ENCODE results near the gene APPL1. TPM values are rescaled to one million over a fixed set of nuclear protein-coding genes. Genes with fewer than 3 reads are reported as not detected.

The APPL1 gene
- total and polyA plus RNA-seq, 2 of the 4 experiments (the other 2 are of a cell fraction), result 9.6 to 46.2 TPM

DNA sequence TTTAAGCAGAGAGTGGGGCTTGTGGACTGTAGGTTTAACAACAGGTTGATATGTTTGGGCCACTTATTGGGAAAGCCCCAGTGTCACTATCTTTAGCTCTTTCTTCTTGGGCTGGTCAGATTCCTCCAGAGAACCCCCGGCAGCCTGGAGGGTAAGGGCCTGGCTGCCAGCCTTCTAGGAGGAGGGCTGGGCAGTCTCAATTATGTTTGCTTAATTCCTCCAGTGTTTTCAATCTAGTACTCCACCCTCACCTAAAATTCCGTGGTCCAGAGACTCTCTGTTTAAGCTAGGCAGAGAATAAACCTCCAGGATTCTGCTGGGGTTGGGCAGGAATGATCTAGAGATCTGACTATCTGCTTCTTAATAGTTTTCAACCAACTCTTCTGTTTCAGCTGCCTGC, 59.7 kb downstream of the APPL1 start:
- Histone ChIP-seq H3K56ac (ENCODE audit: extremely low read depth, insufficient read depth, low read length) (no peak overlapping the region), H3K4ac (ENCODE audit: low read depth, low read length) (no peak overlapping the region), H3K4me3 (ENCODE audit: insufficient read depth, low read depth, low read length) (no peak overlapping the region), H2BK5ac (ENCODE audit: low read depth, low read length, poor library complexity, severe bottlenecking) (no peak overlapping the region), H3K79me1 (ENCODE audit: low read depth in 1 of 2, low read length in 2 of 2) (no peaks in the 10 kb centered on the region), H4K91ac (ENCODE audit: insufficient read depth, low read depth, low read length) (no peak overlapping the region), H3K4me2 (ENCODE audit: low read depth, low read length) (no peak overlapping the region), H3K9ac (ENCODE audit: low read depth, low read length) (no peak overlapping the region), H2AK9ac (replicated peaks; ENCODE audit: low read depth, low read length, poor library complexity) (no peak overlapping the region), H2AK5ac (ENCODE audit: low read depth, low read length) (no peak overlapping the region), H3K23ac (ENCODE audit: low read depth, low read length) (no peak overlapping the region), H3K27me3 (ENCODE audit: control insufficient read depth, insufficient read depth, low read length) (peaks cover 4% of the 10 kb centered on the region), H3K14ac (replicated peaks; ENCODE audit: low read depth, low read length) (no peak overlapping the region), H3K9me1 (ENCODE audit: insufficient read depth, low read length) (peaks cover 4% of the 10 kb centered on the region), H3K9me3 (ENCODE audit: control insufficient read depth, insufficient read depth, low read length) (no peaks in the 10 kb centered on the region), H4K20me1 (ENCODE audit: insufficient read depth, low read length) (no peaks in the 10 kb centered on the region), H2BK15ac (ENCODE audit: low read depth, low read length) (no peak overlapping the region), H3K4me1 (ENCODE audit: control insufficient read depth, insufficient read depth, low read length) (peaks cover 5% of the 10 kb centered on the region), H3K27ac (ENCODE audit: insufficient read depth, low read length) (no peak overlapping the region), H3K36me3 (ENCODE audit: control insufficient read depth, insufficient read depth, low read length) (no peaks in the 10 kb centered on the region), H2BK120ac (ENCODE audit: low read depth, low read length) (no peak overlapping the region), H2BK20ac (ENCODE audit: low read depth, low read length) (no peak overlapping the region), H4K8ac (ENCODE audit: low read depth in 2 of 2, low read length in 2 of 2) (no peak overlapping the region), H3K18ac (ENCODE audit: low read depth, low read length) (no peak overlapping the region), H4K5ac (ENCODE audit: low read depth, low read length) (no peak overlapping the region), H2AFZ (replicated peaks; ENCODE audit: low read length, poor library complexity) (no peak overlapping the region)
- TF ChIP-seq FOS (IDR thresholded peaks at IDR 0.05; ENCODE audit: low read depth, low read length) (no peak), MAFK (IDR thresholded peaks at IDR 0.05; ENCODE audit: low read depth, low read length) (no peak), POLR2A (IDR thresholded peaks at IDR 0.05; ENCODE audit: low read depth, low read length) (no peak), BHLHE40 (IDR thresholded peaks at IDR 0.05; ENCODE audit: low read depth, low read length) (no peak), CHD1 (IDR thresholded peaks at IDR 0.05; ENCODE audit: low read depth, low read length) (no peak), RCOR1 (IDR thresholded peaks at IDR 0.05; ENCODE audit: insufficient replicate concordance, low read length) (no peak)
- TF ChIP-seq, protein P1, sequence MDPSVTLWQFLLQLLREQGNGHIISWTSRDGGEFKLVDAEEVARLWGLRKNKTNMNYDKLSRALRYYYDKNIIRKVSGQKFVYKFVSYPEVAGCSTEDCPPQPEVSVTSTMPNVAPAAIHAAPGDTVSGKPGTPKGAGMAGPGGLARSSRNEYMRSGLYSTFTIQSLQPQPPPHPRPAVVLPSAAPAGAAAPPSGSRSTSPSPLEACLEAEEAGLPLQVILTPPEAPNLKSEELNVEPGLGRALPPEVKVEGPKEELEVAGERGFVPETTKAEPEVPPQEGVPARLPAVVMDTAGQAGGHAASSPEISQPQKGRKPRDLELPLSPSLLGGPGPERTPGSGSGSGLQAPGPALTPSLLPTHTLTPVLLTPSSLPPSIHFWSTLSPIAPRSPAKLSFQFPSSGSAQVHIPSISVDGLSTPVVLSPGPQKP (IDR thresholded peaks at IDR 0.05; ENCODE audit: borderline replicate concordance, low read depth, low read length), result no peak
- TF ChIP-seq, protein P2, sequence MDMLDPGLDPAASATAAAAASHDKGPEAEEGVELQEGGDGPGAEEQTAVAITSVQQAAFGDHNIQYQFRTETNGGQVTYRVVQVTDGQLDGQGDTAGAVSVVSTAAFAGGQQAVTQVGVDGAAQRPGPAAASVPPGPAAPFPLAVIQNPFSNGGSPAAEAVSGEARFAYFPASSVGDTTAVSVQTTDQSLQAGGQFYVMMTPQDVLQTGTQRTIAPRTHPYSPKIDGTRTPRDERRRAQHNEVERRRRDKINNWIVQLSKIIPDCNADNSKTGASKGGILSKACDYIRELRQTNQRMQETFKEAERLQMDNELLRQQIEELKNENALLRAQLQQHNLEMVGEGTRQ (IDR thresholded peaks at IDR 0.05; ENCODE audit: low read depth, low read length), result no peak
- no peak for ATAC-seq (ENCODE audit: low read depth)
- ChIA-PET CTCF (no interaction called here), POLR2A (ENCODE audit: unreplicated experiment) (no interaction called here)
- BruUV-seq (replicated peaks), result no TSS peak
- dilution Hi-C loops (cut with HindIII; ENCODE audit: low sequenced_read_pairs, unreplicated experiment), result no loop called here
- intact Hi-C loops (cut with micrococcal nuclease), result no loop called here
- no peak for DNase-seq
- no CpG with 5 or more reads among the region's 2 CpGs for WGBS, 2 experiments (ENCODE audit: extremely low coverage in 2 of 2, insufficient read length in 1 of 2)
- in situ Hi-C loops (cut with MboI; ENCODE audit: low sequenced_read_pairs), result no loop called here

All from IMR-90 (cell line).